ENCODE measurements around the gene SNX32.

The SNX32 gene

DNA sequence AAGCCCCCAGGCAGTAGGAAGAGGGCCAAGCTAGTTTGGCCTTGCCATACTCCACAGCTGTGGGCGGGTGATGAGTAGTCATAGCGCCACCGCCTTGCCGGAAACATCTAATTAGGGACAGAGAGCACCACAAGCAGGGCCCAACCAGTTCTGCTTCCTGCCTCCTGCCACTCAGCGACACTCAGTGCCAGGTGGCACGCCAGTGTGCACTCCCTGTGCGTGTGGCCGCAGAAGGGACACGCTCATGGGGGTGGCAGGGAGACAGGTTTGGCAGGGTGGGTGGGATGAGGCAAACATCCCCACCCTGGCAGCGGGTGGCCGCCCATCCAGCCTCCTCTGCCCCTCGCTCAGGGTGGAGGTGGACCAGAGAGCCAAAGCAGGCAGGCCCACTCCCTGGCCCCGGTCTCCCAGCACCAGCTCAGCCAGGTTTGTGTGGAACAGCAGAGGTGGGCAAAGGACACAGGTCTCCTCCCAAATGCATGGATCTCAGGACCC is 42.0 kb upstream of the SNX32 start:
- Histone ChIP-seq H3K27me3 (ENCODE audit: control insufficient read depth, insufficient read depth, low read length) (peaks cover 13% of the 10 kb centered on the region), H3K9me3 (ENCODE audit: control insufficient read depth, low read length) (no peaks in the 10 kb centered on the region), H3K4me1 (ENCODE audit: control insufficient read depth, insufficient read depth, low read length) (peaks cover 64% of the 10 kb centered on the region), H3K9ac (ENCODE audit: low read length) (peak overlapping the region; percentile 50), H3K36me3 (ENCODE audit: control insufficient read depth, insufficient read depth, low read length) (peaks cover 5% of the 10 kb centered on the region), H3K4me3 (ENCODE audit: low read length) (no peak overlapping the region)

- H3K4me3 ChIP-seq (ENCODE audit: low read length), result no peak overlapping the region
- H3K4me1 ChIP-seq (ENCODE audit: control insufficient read depth, insufficient read depth, low read length), result peaks cover 64% of the 10 kb centered on the region
- H3K9ac ChIP-seq (ENCODE audit: low read length), result peak overlapping the region; percentile 13
- H3K9me3 ChIP-seq (ENCODE audit: control insufficient read depth, low read length), result no peaks in the 10 kb centered on the region
- peaks cover 5% of the 10 kb centered on the region for H3K36me3 ChIP-seq (ENCODE audit: control insufficient read depth, insufficient read depth, low read length)
- peaks cover 13% of the 10 kb centered on the region for H3K27me3 ChIP-seq (ENCODE audit: control insufficient read depth, insufficient read depth, low read length)
Measured at GRCh38 chr11:65792456-65792855, 41.3 kb upstream of the SNX32 start.

GRCh38 chr11:65793144-65793581 is 40.6 kb upstream of the SNX32 start:
- H3K9me3 ChIP-seq (ENCODE audit: control insufficient read depth, low read length), result no peaks in the 10 kb centered on the region
- no peak overlapping the region for H3K9ac ChIP-seq (ENCODE audit: low read length)
- no peak overlapping the region for H3K4me3 ChIP-seq (ENCODE audit: low read length)
- peaks cover 5% of the 10 kb centered on the region for H3K36me3 ChIP-seq (ENCODE audit: control insufficient read depth, insufficient read depth, low read length)
- peaks cover 58% of the 10 kb centered on the region for H3K4me1 ChIP-seq (ENCODE audit: control insufficient read depth, insufficient read depth, low read length)
- H3K27me3 ChIP-seq (ENCODE audit: control insufficient read depth, insufficient read depth, low read length), result peaks cover 6% of the 10 kb centered on the region

DNA sequence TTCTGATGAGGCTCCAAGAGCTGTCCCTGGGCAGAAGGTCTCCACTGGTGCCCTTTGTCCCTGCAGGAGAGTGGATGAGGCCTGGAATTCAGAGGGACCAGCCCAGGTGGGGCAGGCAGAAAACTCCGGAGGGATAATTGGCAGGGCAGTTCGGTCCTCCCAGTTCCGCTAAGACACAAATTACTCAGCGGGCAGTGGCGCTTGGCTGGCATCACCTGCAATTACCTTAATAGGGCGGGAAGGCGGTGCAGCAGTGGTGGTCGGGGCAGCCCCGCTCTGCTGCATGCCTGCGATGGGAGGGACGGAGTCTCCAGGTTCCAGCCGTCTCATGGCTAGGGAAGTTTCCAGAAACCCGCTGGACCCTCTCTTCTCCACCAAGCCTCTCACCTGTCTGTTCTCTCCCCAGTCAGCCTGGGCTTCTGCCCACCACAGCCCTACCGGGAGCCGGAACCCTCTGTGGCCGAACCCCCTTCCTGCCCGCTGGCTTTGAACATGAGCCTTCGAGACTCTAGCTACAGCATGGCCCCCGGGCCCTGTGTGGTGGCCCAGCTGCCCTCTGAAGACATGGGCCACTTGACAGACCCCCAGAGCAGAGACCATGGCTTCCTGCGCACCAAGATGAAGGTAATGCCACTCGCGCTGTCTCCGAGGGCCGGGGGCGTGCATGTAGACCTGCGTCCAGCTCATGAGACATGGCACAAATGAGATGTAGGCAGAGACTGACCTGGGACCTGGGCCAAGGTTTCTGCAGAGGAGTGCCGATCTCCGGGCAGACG is 40.0 kb upstream of the SNX32 start:
- H3K9ac ChIP-seq (ENCODE audit: low read length), result no peak overlapping the region
- no peaks in the 10 kb centered on the region for H3K27me3 ChIP-seq (ENCODE audit: control insufficient read depth, insufficient read depth, low read length)
- H3K4me3 ChIP-seq (ENCODE audit: low read length), result no peak overlapping the region
- no peaks in the 10 kb centered on the region for H3K9me3 ChIP-seq (ENCODE audit: control insufficient read depth, low read length)
- H3K36me3 ChIP-seq (ENCODE audit: control insufficient read depth, insufficient read depth, low read length), result peaks cover 5% of the 10 kb centered on the region
- peaks cover 51% of the 10 kb centered on the region for H3K4me1 ChIP-seq (ENCODE audit: control insufficient read depth, insufficient read depth, low read length)

DNA sequence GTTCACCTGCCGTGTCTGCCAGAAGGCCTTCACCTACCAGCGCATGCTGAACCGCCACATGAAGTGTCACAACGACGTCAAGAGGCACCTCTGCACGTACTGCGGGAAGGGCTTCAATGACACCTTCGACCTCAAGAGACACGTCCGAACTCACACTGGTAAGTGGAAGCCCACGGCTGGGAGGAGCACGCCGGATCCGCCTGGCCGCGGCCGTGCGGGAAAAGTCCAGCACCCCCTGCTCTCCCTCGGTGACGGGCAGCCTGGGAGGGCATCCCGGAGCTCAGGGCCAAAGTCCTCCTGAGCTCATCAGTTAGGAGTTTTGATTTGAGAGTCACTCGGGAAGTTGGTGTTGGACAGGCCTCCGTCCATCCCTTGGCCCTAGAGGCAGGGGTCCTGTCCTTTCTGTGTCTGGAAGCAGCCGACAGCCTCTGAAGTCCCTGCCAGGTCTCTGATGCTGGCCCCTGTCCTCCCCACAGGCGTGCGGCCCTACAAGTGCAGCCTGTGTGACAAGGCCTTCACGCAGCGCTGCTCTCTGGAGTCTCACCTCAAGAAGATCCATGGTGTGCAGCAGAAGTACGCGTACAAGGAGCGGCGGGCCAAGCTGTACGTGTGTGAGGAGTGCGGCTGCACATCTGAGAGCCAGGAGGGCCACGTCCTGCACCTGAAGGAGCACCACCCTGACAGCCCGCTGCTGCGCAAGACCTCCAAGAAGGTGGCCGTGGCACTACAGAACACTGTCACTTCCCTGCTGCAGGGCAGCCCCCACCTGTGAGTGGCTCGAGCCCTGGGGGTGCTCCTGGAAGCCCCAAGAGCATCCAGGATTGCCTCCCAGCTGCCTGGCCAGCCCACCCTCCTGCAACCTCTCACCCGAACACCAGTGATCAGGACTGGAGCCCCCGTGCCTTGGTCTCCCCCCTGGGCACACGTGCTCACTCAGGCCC is 38.9 kb upstream of the SNX32 start:
- Histone ChIP-seq H3K27me3 (ENCODE audit: control insufficient read depth, insufficient read depth, low read length) (no peaks in the 10 kb centered on the region), H3K4me3 (ENCODE audit: low read length) (no peak overlapping the region), H3K36me3 (ENCODE audit: control insufficient read depth, insufficient read depth, low read length) (peaks cover 5% of the 10 kb centered on the region), H3K9me3 (ENCODE audit: control insufficient read depth, low read length) (no peaks in the 10 kb centered on the region), H3K9ac (ENCODE audit: low read length) (no peak overlapping the region), H3K4me1 (ENCODE audit: control insufficient read depth, insufficient read depth, low read length) (peaks cover 42% of the 10 kb centered on the region)

DNA sequence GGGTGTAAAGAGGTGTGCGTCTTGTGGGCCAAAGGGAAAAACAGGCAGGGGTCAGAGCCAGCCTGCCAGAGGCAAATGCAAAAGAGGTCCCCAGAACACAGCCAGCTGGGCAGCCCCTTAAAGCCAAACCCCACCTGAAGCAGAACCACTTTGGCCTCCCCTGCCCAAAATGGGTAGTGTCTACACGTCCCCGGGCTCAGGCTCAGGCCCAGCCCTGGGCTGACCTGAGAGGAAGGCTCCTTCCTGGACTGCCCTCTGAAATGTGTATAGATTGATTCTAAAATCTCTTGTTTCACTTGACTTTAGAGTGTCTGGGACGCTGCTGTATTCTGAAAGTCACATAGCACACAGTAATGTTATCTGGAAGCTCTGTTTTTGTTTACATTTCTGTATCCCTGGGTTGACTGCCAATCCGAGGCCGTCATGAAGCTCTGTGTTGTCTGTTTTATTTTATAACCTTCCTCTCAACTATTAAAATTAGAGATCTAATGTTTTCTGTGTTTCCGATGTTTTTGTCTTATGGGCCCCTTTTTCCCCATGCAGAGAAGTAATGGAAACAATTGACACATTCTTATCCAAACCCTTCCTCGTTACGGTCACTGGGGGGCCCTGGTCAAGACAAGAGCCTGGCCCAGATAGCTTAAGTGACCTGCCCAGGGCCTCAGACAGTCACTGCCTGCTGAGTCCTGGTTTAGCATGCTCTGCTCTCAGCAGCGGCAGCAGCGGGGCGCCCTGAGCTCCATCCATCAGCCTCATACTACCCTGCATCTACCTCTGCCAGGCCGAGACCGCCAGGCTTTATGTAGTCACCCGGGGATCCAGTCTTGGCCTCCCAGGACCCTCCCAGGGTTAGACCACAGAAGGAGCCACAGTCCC is 36.8 kb upstream of the SNX32 start:
- Histone ChIP-seq H3K27me3 (ENCODE audit: control insufficient read depth, insufficient read depth, low read length) (peaks cover 3% of the 10 kb centered on the region), H3K4me1 (ENCODE audit: control insufficient read depth, insufficient read depth, low read length) (peaks cover 21% of the 10 kb centered on the region), H3K9ac (ENCODE audit: low read length) (no peak overlapping the region), H3K9me3 (ENCODE audit: control insufficient read depth, low read length) (no peaks in the 10 kb centered on the region), H3K36me3 (ENCODE audit: control insufficient read depth, insufficient read depth, low read length) (peaks cover 5% of the 10 kb centered on the region), H3K4me3 (ENCODE audit: low read length) (no peak overlapping the region)

DNA sequence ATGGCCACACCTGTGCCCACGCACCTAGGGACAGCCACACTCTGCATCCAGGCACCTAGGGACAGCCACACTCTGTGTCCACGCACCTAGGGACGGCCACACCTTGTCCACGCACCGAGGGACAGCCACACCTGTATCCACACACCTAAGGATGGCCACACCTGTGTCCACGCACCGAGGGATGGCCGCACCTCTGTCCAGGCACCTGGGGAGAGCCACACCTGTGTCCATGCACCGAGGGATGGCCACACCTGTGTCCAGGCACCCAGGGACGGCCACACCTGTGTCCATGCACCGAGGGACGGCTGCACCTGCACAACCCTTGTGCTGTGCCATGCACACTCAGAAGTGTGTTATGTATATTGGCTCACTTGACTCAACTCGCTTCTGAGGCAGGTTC is 36.1 kb upstream of the SNX32 start:
- Histone ChIP-seq H3K9me3 (ENCODE audit: control insufficient read depth, low read length) (no peaks in the 10 kb centered on the region), H3K27me3 (ENCODE audit: control insufficient read depth, insufficient read depth, low read length) (peaks cover 3% of the 10 kb centered on the region), H3K4me3 (ENCODE audit: low read length) (no peak overlapping the region), H3K4me1 (ENCODE audit: control insufficient read depth, insufficient read depth, low read length) (peaks cover 13% of the 10 kb centered on the region), H3K9ac (ENCODE audit: low read length) (no peak overlapping the region), H3K36me3 (ENCODE audit: control insufficient read depth, insufficient read depth, low read length) (peaks cover 5% of the 10 kb centered on the region)

- Histone ChIP-seq H3K9ac (ENCODE audit: low read length) (no peak overlapping the region), H3K36me3 (ENCODE audit: control insufficient read depth, insufficient read depth, low read length) (peaks cover 5% of the 10 kb centered on the region), H3K4me1 (ENCODE audit: control insufficient read depth, insufficient read depth, low read length) (peaks cover 2% of the 10 kb centered on the region), H3K9me3 (ENCODE audit: control insufficient read depth, low read length) (no peaks in the 10 kb centered on the region), H3K27me3 (ENCODE audit: control insufficient read depth, insufficient read depth, low read length) (peaks cover 11% of the 10 kb centered on the region), H3K4me3 (ENCODE audit: low read length) (no peak overlapping the region)
Measured at GRCh38 chr11:65798882-65799281, 34.9 kb upstream of the SNX32 start.

DNA sequence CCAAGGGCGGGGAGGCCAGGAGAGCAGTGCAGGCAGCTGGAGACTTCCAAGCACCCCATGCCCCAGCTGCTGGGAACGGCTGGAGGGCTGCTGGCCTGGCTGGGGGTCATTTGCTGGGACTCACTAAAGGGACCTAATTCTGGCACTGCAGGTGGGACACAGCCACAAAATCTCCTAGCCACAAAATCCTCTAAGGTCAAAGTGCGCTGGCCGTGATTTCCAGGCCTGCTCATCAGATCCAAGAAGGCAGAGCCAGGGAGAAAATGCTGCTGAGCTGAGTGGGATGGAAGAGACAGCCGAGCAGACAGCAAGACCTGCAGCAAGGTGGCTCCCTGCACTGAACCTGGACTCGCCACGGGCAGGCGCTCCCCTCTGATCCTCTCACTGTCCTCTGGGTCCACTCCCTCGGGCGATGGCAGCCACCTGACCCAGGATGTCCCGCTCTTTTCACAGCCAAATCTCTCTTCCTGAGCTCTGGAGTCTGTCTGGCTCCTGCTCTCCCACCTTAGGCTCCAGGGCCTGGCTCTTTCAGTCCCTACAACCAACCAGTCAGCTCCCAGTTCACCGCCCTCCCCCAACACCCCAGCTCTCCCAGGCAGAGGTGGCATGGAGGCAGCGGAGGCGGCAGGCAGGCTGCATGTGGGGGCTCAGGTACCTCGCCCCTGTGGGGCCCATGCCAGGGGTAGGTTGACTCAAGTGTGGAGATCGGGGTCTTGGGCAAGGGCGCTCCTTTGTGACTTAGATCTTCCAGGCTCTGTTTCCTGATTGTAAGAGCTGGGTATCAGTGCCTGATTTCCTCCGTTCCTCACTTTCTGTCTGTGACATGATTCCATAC is 32.4 kb upstream of the SNX32 start:
- no peaks in the 10 kb centered on the region for H3K4me1 ChIP-seq (ENCODE audit: control insufficient read depth, insufficient read depth, low read length)
- H3K9ac ChIP-seq (ENCODE audit: low read length), result no peak overlapping the region
- peaks cover 16% of the 10 kb centered on the region for H3K27me3 ChIP-seq (ENCODE audit: control insufficient read depth, insufficient read depth, low read length)

DNA sequence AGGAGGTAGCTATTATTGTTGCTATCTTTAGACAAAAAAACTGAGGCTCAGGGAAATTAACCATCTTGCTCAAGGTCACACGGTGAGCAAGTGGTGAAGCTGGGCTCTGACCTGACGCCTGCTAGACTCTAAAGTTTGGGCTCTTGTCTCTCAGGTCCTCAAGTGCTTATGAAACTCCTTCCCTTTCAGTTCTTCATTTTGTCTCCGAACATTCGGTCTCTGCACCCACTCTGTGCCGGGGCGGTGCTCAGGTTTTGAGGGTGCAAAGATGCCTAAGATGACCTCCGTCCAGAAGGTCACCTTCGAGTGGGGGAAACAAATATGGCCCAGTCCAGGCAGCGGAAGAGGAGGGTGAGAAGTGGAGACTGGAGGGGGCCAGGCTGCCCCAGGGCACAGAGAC is 30.9 kb upstream of the SNX32 start:
- Histone ChIP-seq H3K9ac (ENCODE audit: low read length) (no peak overlapping the region), H3K4me3 (ENCODE audit: low read length) (no peak overlapping the region), H3K4me1 (ENCODE audit: control insufficient read depth, insufficient read depth, low read length) (no peaks in the 10 kb centered on the region), H3K9me3 (ENCODE audit: control insufficient read depth, low read length) (no peaks in the 10 kb centered on the region), H3K36me3 (ENCODE audit: control insufficient read depth, insufficient read depth, low read length) (no peaks in the 10 kb centered on the region), H3K27me3 (ENCODE audit: control insufficient read depth, insufficient read depth, low read length) (peaks cover 22% of the 10 kb centered on the region)

More for the DNA sequence above, 32.4 kb upstream of the SNX32 start:
- Histone ChIP-seq H3K9me3 (ENCODE audit: control insufficient read depth, low read length) (no peaks in the 10 kb centered on the region), H3K36me3 (ENCODE audit: control insufficient read depth, insufficient read depth, low read length) (no peaks in the 10 kb centered on the region), H3K4me3 (ENCODE audit: low read length) (no peak overlapping the region)
